PC-9 (cell line): Measurements from ENCODE around the gene SLMAP.

Experiments
- CTCF ChIP-seq: fragments of 200-600 bp; sonication (generic); conservative IDR thresholded peaks from 2 replicates; pipeline ENCODE4 v1.6.1; 2017; ENCODE audit warnings: mixed run types, antibody characterized with exemption, mild to moderate bottlenecking, moderate library complexity
- EZH2 ChIP-seq: fragments of 200-600 bp; sonication (generic); IDR thresholded peaks from 2 replicates; pipeline ENCODE4 v1.8.0; 2017; ENCODE audit warnings: antibody characterized with exemption, low read depth

GRCh38 chr3:57755368-57755675, 787 bp upstream of the SLMAP start:
- TF ChIP-seq CTCF, result no peak; the same call in 1 of the 2 replicates
- no peak for TF ChIP-seq EZH2
